Measurements from ENCODE around the gene RNASE4.

The RNASE4 gene

DNA sequence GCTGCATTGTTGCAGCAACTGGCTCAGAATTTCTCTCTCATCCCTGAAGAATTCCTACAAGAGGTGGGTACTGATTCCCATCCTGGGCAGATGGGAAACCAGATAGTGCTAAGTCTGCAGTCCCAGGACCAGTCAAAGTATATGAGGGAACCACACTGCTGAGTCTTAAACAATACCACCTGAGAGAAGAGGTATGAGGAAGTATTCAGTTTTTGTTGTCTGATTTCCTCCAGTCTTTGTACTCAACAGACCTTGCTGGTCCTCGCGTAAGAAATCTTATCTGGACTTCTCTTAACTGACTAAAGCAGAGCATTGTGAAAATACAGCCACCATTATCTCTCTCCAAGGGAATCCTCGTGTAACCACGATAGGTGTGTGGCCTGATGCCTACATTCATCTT lies 57.8 kb downstream of the RNASE4 start:
- no peak for DNase-seq (ENCODE audit: low read depth in 2 of 2)

DNA sequence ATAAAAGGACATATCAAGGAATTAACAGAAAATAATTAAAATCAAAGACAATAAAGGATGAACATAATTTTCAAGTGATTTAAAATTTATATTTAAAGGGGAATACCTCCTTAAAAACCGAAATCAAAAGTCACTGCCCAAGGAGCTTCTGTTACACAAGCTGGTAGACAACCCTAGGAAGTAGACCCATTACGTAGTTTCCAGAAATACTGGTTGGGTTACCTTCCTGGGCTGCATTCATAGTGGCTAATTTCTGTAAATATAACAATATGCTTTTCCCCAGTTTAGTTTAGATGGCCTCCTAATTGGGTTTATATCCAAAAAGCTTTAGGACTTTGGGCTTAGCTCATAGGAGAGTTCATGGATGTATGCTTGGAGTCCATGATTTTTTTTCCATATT lies 59.2 kb downstream of the RNASE4 start:
- no peak for DNase-seq (ENCODE audit: low read depth in 2 of 2)

DNA sequence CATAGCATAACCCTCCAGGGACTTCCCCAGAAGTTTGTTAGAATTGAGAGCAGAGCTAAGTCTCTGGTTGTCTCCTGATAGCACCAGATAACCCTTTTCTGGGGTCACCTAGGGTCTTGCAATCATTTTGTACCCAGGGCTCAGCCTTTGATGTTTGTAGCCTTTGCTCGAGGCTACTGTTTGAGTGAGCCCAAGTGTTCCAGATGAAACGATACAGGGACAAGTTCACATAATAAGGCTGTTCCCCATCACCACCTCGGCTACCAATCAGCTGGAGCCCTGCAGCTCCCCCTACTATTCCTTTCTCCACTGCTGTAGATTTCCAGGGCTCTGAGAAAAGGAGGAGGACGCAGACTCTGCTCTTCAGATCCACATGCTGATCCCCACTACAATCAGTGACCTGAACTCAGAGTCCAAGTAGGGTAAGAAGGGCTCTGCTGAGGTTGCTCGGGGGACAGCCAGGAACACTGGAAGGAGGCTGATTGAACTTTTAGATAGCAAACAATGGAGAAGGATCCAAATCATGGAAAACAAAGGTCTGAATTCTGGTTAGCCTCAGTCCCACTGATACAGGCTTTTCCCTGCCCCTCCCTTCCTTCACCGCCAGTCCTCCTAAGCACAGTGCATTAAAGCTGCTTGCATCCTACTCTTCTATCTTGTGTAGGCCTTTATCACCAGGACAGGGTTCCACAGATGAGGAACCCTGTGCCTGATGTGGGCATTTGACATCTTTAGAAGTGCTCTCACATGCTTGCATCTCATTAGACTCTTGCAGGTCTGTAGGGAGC lies 61.4 kb downstream of the RNASE4 start, which contains the start of gene EDDM3A:
Gene EDDM3A (plus strand): TSS at position 317 of the 788 bp plus-strand sequence. CDS start 1,694 bp downstream, outside the sequence.
- DNase-seq (ENCODE audit: low read depth in 2 of 2): no peak

DNA sequence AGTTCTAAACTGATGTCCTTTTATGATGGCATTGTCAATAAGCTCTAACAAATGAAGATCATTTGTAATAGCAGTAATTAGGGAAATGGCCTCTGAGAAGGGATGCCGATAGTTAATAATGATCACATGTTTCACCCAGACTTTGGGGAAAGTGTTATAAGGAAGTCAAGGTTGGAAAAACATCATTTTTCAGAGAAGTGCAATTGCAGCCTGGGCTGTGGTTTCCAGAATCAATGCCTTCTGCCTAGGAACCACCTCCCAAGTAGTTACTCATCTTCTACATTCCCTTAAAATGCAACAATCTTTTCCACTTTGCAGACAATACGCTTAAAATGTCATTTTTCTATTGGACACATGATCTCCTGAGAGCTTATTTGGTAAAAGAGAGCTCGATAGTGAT lies 62.2 kb downstream of the RNASE4 start:
- no peak for DNase-seq (ENCODE audit: low read depth in 2 of 2)

DNA sequence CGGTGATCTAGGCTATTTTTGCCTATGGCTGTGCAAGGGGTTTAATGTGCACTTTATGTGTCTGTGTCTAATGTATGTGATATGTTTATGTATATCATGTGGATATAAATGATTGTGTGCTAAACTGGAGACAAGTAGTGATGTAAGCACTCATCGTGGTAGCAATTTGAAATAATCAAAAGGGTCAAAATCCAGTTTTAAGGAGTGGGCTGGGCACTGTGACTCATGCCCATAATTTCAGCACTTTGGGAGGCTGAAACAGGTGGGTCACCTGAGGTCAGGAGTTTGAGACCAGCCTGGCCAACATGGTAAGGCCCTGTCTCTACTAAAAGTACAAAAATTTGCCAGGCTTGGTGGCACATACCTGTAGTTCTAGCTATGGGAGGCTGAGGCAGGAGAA lies 64.1 kb downstream of the RNASE4 start:
- no peak for DNase-seq (ENCODE audit: low read depth in 2 of 2)

DNA sequence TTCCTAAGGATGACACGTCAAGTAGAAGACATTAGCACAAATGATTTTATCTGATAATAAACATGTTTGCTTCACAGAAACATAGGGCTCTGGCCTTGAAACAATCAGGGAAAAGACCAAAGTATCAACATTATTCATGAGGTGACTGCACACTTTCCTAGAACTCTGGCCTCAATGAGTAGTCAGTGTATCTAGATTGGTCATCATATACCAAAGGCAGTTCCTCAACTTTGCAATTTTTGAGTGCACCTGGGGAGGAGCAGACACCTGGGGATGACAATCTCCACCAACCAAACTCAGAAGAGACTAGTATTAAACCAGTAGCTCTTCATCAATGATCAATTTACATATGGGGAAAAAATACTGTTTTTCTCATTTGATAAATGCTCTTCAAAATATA lies 65.8 kb downstream of the RNASE4 start:
- DNase-seq (ENCODE audit: low read depth in 2 of 2): no peak
